ENCODE data around the gene ADAMTS12.

ADAMTS12 gene

DNA sequence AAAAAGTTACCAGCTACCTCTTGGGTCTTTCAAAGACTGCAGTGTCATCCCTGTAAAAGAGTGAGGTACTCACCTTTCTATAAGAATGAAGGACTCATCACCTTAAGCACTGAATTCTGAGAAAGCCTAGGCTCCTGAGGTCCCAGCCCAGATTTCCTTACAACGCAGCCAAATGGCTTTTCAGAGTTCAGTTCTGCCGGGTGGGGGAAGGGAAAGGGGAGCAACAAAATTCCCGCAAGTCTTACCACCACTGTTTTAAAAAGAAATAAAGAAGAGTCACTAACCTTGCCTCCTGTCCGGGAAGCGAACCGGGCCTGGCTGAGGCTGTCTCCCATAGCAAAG, 373 bp downstream of the ADAMTS12 start:
- TF ChIP-seq, protein P1, sequence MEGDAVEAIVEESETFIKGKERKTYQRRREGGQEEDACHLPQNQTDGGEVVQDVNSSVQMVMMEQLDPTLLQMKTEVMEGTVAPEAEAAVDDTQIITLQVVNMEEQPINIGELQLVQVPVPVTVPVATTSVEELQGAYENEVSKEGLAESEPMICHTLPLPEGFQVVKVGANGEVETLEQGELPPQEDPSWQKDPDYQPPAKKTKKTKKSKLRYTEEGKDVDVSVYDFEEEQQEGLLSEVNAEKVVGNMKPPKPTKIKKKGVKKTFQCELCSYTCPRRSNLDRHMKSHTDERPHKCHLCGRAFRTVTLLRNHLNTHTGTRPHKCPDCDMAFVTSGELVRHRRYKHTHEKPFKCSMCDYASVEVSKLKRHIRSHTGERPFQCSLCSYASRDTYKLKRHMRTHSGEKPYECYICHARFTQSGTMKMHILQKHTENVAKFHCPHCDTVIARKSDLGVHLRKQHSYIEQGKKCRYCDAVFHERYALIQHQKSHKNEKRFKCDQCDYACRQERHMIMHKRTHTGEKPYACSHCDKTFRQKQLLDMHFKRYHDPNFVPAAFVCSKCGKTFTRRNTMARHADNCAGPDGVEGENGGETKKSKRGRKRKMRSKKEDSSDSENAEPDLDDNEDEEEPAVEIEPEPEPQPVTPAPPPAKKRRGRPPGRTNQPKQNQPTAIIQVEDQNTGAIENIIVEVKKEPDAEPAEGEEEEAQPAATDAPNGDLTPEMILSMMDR (IDR thresholded peaks at IDR 0.05): no peak

DNA sequence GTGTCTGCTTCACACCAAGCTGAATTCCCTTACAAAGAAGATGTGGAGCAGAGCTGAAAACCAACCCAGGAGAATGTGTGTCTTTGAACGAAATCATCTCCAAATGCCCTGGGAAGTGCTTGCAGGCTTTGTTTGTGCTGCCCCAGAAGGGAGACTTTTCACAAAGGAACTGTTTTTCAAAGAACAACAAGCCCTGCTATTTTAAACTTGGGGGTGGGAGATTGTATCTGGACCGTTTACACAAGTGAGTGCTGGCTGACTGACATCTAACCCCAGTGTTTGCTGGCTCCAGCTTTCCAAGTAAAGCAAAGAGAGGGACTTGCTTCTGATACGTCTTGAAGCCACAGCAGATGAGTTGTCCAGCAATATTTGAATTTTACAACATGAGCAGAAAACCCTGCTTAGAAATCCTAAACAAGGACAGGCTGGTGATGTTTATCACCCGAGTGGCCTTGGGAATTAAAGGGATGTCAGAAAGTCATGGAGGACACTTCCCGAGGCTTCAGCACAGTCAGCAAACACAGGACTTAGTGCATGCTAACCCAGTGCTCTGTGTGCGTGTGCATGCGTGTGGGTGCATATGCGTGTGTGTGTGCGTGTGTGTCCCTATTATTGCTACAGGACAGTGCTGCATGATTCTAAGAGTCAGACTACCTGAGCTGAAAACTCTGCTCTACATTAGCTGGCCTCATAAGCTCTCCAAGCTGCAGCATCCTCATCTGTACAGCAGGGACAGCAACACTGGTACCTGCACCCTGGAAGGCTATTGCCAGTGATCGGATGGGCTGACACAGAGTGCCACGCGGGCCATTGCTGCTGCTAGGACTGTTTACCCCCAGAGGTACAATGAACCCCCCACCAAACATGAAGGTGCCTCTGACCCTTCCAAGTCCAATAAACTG, 1.4 kb downstream of the ADAMTS12 start:
- TF ChIP-seq, protein P1 (IDR thresholded peaks at IDR 0.05): no peak

- TF ChIP-seq, protein P1 (IDR thresholded peaks at IDR 0.05): no peak
These were observed 3.2 kb downstream of the ADAMTS12 start for GRCh38 chr5:33888587-33888986.

- TF ChIP-seq, protein P1 (IDR thresholded peaks at IDR 0.05): no peak
These were observed 4.5 kb downstream of the ADAMTS12 start for GRCh38 chr5:33887268-33887667.

- TF ChIP-seq, protein P1 (IDR thresholded peaks at IDR 0.05): no peak
These were observed 5.5 kb downstream of the ADAMTS12 start for GRCh38 chr5:33886283-33886682.

DNA sequence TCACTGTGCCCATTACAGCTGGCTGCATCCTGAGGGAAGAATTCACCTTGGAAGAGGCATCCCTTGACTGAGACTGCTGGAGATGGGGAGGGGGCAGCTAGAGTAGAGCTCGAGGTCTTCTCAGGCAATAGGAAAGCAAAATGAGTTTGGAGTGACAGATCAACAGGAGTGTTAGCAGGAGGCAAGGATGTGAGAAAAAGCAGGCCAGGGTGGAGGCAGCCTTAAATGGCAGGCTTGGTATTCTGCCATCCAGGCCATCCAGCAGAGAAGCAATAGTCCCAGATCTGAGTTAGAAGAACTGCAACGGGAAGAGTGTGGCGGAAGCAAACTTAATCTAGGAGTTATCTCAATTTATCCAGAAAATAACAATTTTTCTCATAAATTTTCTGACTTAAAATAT, 6.1 kb downstream of the ADAMTS12 start:
- TF ChIP-seq, protein P1 (IDR thresholded peaks at IDR 0.05): no peak

GRCh38 chr5:33883482-33883881, 8.3 kb downstream of the ADAMTS12 start:
- TF ChIP-seq, protein P1 (IDR thresholded peaks at IDR 0.05): no peak

All from LNCAP (cell line).